CD14-positive monocyte (primary cell): ENCODE data around the gene GLRX5. TPM values are rescaled to one million over a fixed set of nuclear protein-coding genes. Genes with fewer than 3 reads are reported as not detected.

Experiments
- DNase-seq, 3 donors: peaks; one replicate each; pipeline ENCODE4 v3.0.0-alpha.2; 2011 to 2022
- H2AFZ ChIP-seq: 2 replicates; pipeline ENCODE4 v1.6.0; 2012; ENCODE audit warnings: mild to moderate bottlenecking, low read depth, low read length, inconsistent platforms; ENCODE audit not compliant: insufficient read depth, poor library complexity, severe bottlenecking
- H3K27ac ChIP-seq, 2 donors: 1 replicate in 1 of 2; 2 replicates in 1 of 2; pipeline ENCODE4 v1.5.1; 2012 to 2013; ENCODE audit warnings: low read length in 2 of 2, control low read depth in 1 of 2, inconsistent platforms in 1 of 2, low read depth in 1 of 2, mild to moderate bottlenecking in 1 of 2
- H3K27me3 ChIP-seq, 2 donors: one replicate each; pipeline versions ENCODE4 v1.6.0 to v1.6.1; 2011 to 2013; ENCODE audit warnings: low read length in 2 of 2; ENCODE audit not compliant: control insufficient read depth in 2 of 2, insufficient read depth in 2 of 2
- H3K36me3 ChIP-seq, 2 donors: replicated peaks in 1 of 2; 1 replicate in 1 of 2; 2 replicates in 1 of 2; pipeline versions ENCODE4 v1.5.1 to v1.6.1; 2012 to 2013; ENCODE audit warnings: low read length in 2 of 2, control low read depth in 1 of 2, inconsistent platforms in 1 of 2, mild to moderate bottlenecking in 1 of 2; ENCODE audit not compliant: insufficient read depth in 2 of 2, control insufficient read depth in 1 of 2
- H3K4me1 ChIP-seq, 2 donors: 1 replicate in 1 of 2; 2 replicates in 1 of 2; pipeline versions ENCODE4 v1.5.1 to v1.6.1; 2012 to 2013; ENCODE audit warnings: low read length in 2 of 2, control low read depth in 1 of 2, inconsistent platforms in 1 of 2, mild to moderate bottlenecking in 1 of 2, moderate library complexity in 1 of 2; ENCODE audit not compliant: insufficient read depth in 2 of 2, control insufficient read depth in 1 of 2
- H3K4me2 ChIP-seq: replicated peaks from 2 replicates; pipeline ENCODE3; 2012; ENCODE audit warnings: low read length, moderate library complexity, mild to moderate bottlenecking; ENCODE audit not compliant: poor library complexity, severe bottlenecking; ENCODE audit errors: extremely low read depth
- H3K4me3 ChIP-seq, 3 experiments: fragments of 200-600 bp in 1 of 3; sonication (generic) in 1 of 3; replicated peaks in 1 of 3; 1 replicate in 2 of 3; 2 replicates in 1 of 3; pipeline ENCODE4 v1.5.1; 2011 to 2013; ENCODE audit warnings: low read length in 3 of 3, mild to moderate bottlenecking in 3 of 3, control low read depth in 2 of 3, low read depth in 2 of 3, inconsistent platforms in 1 of 3, moderate library complexity in 1 of 3
- H3K79me2 ChIP-seq: 2 replicates; pipeline ENCODE4 v1.6.0; 2012; ENCODE audit warnings: mild to moderate bottlenecking, control low read depth, inconsistent platforms, low read length, moderate library complexity; ENCODE audit not compliant: insufficient read depth
- H3K9ac ChIP-seq: 2 replicates; pipeline ENCODE4 v1.6.0; 2017; ENCODE audit warnings: low read length, mild to moderate bottlenecking; ENCODE audit not compliant: insufficient read depth, poor library complexity, severe bottlenecking
- H3K9me3 ChIP-seq, 2 donors: replicated peaks in 1 of 2; 1 replicate in 1 of 2; 2 replicates in 1 of 2; pipeline versions ENCODE4 v1.5.1 to v1.6.1; 2012 to 2013; ENCODE audit warnings: low read length in 2 of 2, control low read depth in 1 of 2; ENCODE audit not compliant: control insufficient read depth in 1 of 2, insufficient read depth in 1 of 2
- H4K20me1 ChIP-seq: 2 replicates; pipeline ENCODE4 v1.6.0; 2012; ENCODE audit warnings: mild to moderate bottlenecking, low read length, control low read depth, moderate library complexity; ENCODE audit not compliant: insufficient read depth
- H3K27ac Mint-ChIP-seq, 7 donors: one replicate each; pipeline ENCODE4 v1.8.0; 2020; ENCODE audit warnings: mild to moderate bottlenecking in 7 of 7, mixed read lengths in 7 of 7, moderate library complexity in 6 of 7, inconsistent platforms in 2 of 7
- H3K27me3 Mint-ChIP-seq, 3 donors: one replicate each; pipeline ENCODE4 v1.8.0; 2021 to 2022; ENCODE audit warnings: low read depth in 3 of 3, mild to moderate bottlenecking in 3 of 3, mixed read lengths in 3 of 3, moderate library complexity in 3 of 3, inconsistent platforms in 1 of 3
- H3K36me3 Mint-ChIP-seq, 2 donors: one replicate each; pipeline ENCODE4 v1.8.0; 2020; ENCODE audit warnings: mixed read lengths in 2 of 2, inconsistent platforms in 1 of 2, mild to moderate bottlenecking in 1 of 2
- H3K4me1 Mint-ChIP-seq: one replicate; pipeline ENCODE4 v1.8.0; 2020; ENCODE audit warnings: mild to moderate bottlenecking, mixed read lengths
- H3K4me3 Mint-ChIP-seq, 2 donors: one replicate each; pipeline ENCODE4 v1.8.0; 2020; ENCODE audit warnings: mild to moderate bottlenecking in 2 of 2, mixed read lengths in 2 of 2, moderate library complexity in 1 of 2
- H3K9me3 Mint-ChIP-seq, 7 donors: one replicate each; pipeline ENCODE4 v1.8.0; 2020 to 2022; ENCODE audit warnings: mixed read lengths in 7 of 7, mild to moderate bottlenecking in 6 of 7, moderate library complexity in 6 of 7, inconsistent platforms in 2 of 7
- WGBS: methylation state at CpG from one replicate; pipeline ENCODE4 v1.1.5; 2013; ENCODE audit warnings: missing lambda C conversion rate; ENCODE audit not compliant: insufficient coverage; 5-methylcytosine and 5-hydroxymethylcytosine counted together
- intact Hi-C, 2 donors: fragments of 100-400 bp; cut with micrococcal nuclease; formaldehyde crosslinking; loops; one replicate each; pipeline versions ENCODE4 v1.15.0 to v1.15.1; 2023
- polyA plus RNA-seq, 3 donors: library from polyadenylated mRNA; depleted of rRNA in 1 of 3; unstranded in 2 of 3; stranded (reverse) in 1 of 3; fragments of 300-500 nt in 2 of 3; fragments of >200 nt in 1 of 3; fragmentation: Illumina TruSeq in 2 of 3; gene quantifications; 1 replicate in 2 of 3; 2 replicates in 1 of 3; pipeline ENCODE4 v1.2.3, GENCODE V29; 2012 to 2021
- TF ChIP-seq, protein P1 (sequence below): fragments of 200-600 bp; IDR thresholded peaks from one replicate; pipeline ENCODE4 v1.8.0; 2022; ENCODE audit warnings: antibody characterized with exemption, mild to moderate bottlenecking

The GLRX5 gene
- polyA plus RNA-seq, 3 donors = 10.9 to 43.1 (median 31.1) TPM

DNA sequence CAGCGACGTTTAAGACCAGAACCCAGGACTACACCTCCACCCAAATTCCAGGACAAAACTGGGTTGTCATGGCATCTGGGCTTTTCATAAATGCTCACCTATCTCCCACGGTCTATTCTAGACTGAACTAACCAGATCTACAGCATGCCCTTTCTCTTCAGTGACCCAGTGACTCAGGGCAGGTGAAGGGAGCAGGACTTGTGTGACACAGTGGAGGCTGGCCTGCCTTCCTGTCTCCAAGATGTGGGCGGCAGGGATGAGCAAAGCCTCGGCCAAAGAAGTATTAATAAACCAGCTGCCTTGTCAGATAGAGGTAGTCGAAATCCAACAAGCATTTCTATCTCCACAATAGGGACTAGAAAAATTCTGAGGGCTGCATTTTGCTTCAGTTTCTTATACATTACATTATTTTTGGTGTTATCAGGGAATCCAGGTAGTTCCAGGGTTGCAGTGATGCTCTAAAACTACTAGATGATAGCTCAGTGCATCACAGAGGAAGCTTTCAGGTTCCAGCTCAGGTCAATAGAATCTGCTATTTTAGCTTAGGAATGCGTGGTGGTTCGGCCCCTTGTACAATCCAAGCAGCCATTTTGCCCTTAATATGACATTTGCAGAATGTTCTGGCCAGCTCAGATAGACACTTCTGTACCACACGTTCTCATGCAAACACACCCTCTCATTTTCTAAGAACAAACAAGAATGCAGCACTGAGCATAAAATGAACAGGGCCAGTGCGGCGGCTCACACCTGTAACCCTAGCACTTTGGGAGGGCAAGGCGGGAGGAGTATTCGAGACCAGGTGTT is 4.2 kb upstream of the GLRX5 start:
- Histone ChIP-seq H3K4me3 (no peak overlapping the region), H3K36me3 (peaks cover 0 to 8% of the 10 kb centered on the region in 2 donors), H3K4me2 (no peak overlapping the region), H3K4me1 (peaks cover 26 to 41% of the 10 kb centered on the region in 2 donors), H3K27ac (no peak overlapping the region), H3K9ac (no peak overlapping the region), H2AFZ (no peak overlapping the region), H3K79me2 (peaks cover 72% of the 10 kb centered on the region), H4K20me1 (peaks cover 7% of the 10 kb centered on the region), H3K27me3 (no peaks in the 10 kb centered on the region), H3K9me3 (no peaks in the 10 kb centered on the region)
- 92% methylated on average over 7 of the region's 13 CpGs for WGBS
- Mint-ChIP-seq H3K4me1 (peaks cover 46% of the 10 kb centered on the region), H3K27me3 (peaks cover 0 to under 1% (median 0%) of the 10 kb centered on the region in 3 donors), H3K36me3 (peaks cover 4 to 22% of the 10 kb centered on the region in 2 donors), H3K4me3 (no peak overlapping the region), H3K9me3 (no peaks in the 10 kb centered on the region), H3K27ac (peak overlapping the region in 1 of 7 donors; percentile 69)
- intact Hi-C loops = loop anchor here (5.0 kb wide), 1 partner anchor 33 kb away; no protein-coding TSS in a partner anchor
- no peak for DNase-seq
- TF ChIP-seq, protein P1, sequence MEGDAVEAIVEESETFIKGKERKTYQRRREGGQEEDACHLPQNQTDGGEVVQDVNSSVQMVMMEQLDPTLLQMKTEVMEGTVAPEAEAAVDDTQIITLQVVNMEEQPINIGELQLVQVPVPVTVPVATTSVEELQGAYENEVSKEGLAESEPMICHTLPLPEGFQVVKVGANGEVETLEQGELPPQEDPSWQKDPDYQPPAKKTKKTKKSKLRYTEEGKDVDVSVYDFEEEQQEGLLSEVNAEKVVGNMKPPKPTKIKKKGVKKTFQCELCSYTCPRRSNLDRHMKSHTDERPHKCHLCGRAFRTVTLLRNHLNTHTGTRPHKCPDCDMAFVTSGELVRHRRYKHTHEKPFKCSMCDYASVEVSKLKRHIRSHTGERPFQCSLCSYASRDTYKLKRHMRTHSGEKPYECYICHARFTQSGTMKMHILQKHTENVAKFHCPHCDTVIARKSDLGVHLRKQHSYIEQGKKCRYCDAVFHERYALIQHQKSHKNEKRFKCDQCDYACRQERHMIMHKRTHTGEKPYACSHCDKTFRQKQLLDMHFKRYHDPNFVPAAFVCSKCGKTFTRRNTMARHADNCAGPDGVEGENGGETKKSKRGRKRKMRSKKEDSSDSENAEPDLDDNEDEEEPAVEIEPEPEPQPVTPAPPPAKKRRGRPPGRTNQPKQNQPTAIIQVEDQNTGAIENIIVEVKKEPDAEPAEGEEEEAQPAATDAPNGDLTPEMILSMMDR = no peak

- H3K27me3 ChIP-seq = no peaks in the 10 kb centered on the region
- Mint-ChIP-seq H3K4me1 (peaks cover 46% of the 10 kb centered on the region), H3K9me3 (no peaks in the 10 kb centered on the region), H3K36me3 (peaks cover 4 to 22% of the 10 kb centered on the region in 2 donors), H3K27me3 (peaks cover 0 to 2% (median 0%) of the 10 kb centered on the region in 3 donors), H3K27ac (no peak overlapping the region), H3K4me3 (no peak overlapping the region)
- H3K9me3 ChIP-seq = no peaks in the 10 kb centered on the region
- no peak overlapping the region for H3K4me2 ChIP-seq
- no peak overlapping the region for H3K9ac ChIP-seq
- TF ChIP-seq, protein P1 = no peak
- H3K36me3 ChIP-seq = peaks cover 0 to 8% of the 10 kb centered on the region in 2 donors
- H3K79me2 ChIP-seq = peaks cover 74% of the 10 kb centered on the region
- peak overlapping the region in 1 of 2 donors; percentile 22 for H3K27ac ChIP-seq
- no CpG with 5 or more reads among the region's 3 CpGs for WGBS
- DNase-seq = no peak
- H3K4me3 ChIP-seq = no peak overlapping the region
- intact Hi-C loops = loop anchor here (5.0 kb wide), 1 partner anchor 34 kb away; no protein-coding TSS in a partner anchor
- no peak overlapping the region for H2AFZ ChIP-seq
- H3K4me1 ChIP-seq = peaks cover 32 to 41% of the 10 kb centered on the region in 2 donors
- peaks cover 10% of the 10 kb centered on the region for H4K20me1 ChIP-seq
Observed at GRCh38 chr14:95531473-95531872, 3.4 kb upstream of the GLRX5 start.
